Sigmoid colon (tissue), 7 donors: Measurements from ENCODE around the gene NEK2. TPM values are rescaled to one million over a fixed set of nuclear protein-coding genes. Genes with fewer than 3 reads are reported as not detected.
A peak's percentile ranks its signal among the peaks of the same experiment; 100 is the strongest.
"Not testable (repeated sequence)": the region's sequence is repeated elsewhere in the genome, so short reads cannot be mapped to it uniquely, and the experiment has no call there.

Experiments
- DNase-seq: peaks from one replicate; pipeline ENCODE4 v3.0.0-alpha.2; 2019
- H3K27ac ChIP-seq, 4 donors: fragments of 200-600 bp; sonication (generic); one replicate each; pipeline ENCODE4 v1.5.1; 2016 to 2019; ENCODE audit warnings: mild to moderate bottlenecking in 1 of 4
- H3K27me3 ChIP-seq, 3 donors: fragments of 200-600 bp; sonication (generic); one replicate each; pipeline ENCODE4 v1.5.1; 2019; ENCODE audit warnings: mild to moderate bottlenecking in 1 of 3
- H3K36me3 ChIP-seq, 4 donors: fragments of 200-600 bp; sonication (generic); one replicate each; pipeline ENCODE4 v1.5.1; 2016 to 2019
- H3K4me1 ChIP-seq, 4 donors: fragments of 200-600 bp; sonication (generic); one replicate each; pipeline ENCODE4 v1.5.1; 2017 to 2019
- H3K4me3 ChIP-seq, 4 donors: fragments of 200-600 bp; sonication (generic); one replicate each; pipeline ENCODE4 v1.5.1; 2017 to 2019; ENCODE audit warnings: mild to moderate bottlenecking in 2 of 4, moderate library complexity in 1 of 4
- H3K9me3 ChIP-seq, 4 donors: fragments of 200-600 bp in 3 of 4; sonication (generic) in 3 of 4; one replicate each; pipeline versions ENCODE4 v1.5.1 to v1.6.1; 2013 to 2019
- CTCF ChIP-seq, 4 experiments: fragments of 450-650 bp in 3 of 4; fragments of 200-600 bp in 1 of 4; IDR thresholded peaks; one replicate each; pipeline ENCODE4 v1.5.1; 2016 to 2019; ENCODE audit warnings: antibody characterized with exemption in 4 of 4, mild to moderate bottlenecking in 3 of 4, moderate library complexity in 2 of 4
- EP300 ChIP-seq, 4 donors: sonication (generic); formaldehyde crosslinking; IDR thresholded peaks; one replicate each; pipeline ENCODE4 v1.6.1; 2017; ENCODE audit warnings: antibody characterized with exemption in 4 of 4
- POLR2A ChIP-seq, 2 donors: fragments of 450-650 bp; IDR thresholded peaks; one replicate each; pipeline ENCODE4 v1.6.1; 2016; ENCODE audit warnings: antibody characterized with exemption in 2 of 2, mild to moderate bottlenecking in 2 of 2, moderate library complexity in 2 of 2
- POLR2AphosphoS5 ChIP-seq, 4 donors: sonication (generic); formaldehyde crosslinking; IDR thresholded peaks; one replicate each; pipeline ENCODE4 v1.6.1; 2017; ENCODE audit warnings: antibody characterized with exemption in 4 of 4
- whole genome bisulfite sequencing, 2 donors: extraction: QIAGEN DNeasy Blood & Tissue Kit; methylation state at CpG; one replicate each; pipeline ENCODE4 v1.1.7; 2013; 5-methylcytosine and 5-hydroxymethylcytosine counted together
- intact Hi-C: fragments of 100-400 bp; cut with DNase I; formaldehyde crosslinking; loops from one replicate; pipeline ENCODE4 v1.15.1; 2023
- polyA plus RNA-seq, 3 donors: library from polyadenylated mRNA; stranded (reverse); fragments of 200-250 nt; gene quantifications; one replicate each; pipeline ENCODE4 v1.2.3, GENCODE V29; 2013
- total RNA-seq, 4 donors: library from RNA; depleted of rRNA; stranded (reverse); fragments of >200 nt; gene quantifications; one replicate each; pipeline ENCODE4 v1.1.0, GENCODE V29; 2016
- donor health status: healthy with polysubstance abuse.
- donor health status: Bipolar disorder and iron deficiency.
- donor health status: healthy.

NEK2 gene
- total and polyA plus RNA-seq, 7 donors = 0.41 to 11.5 (median 1.9) TPM; not detected in 2

- 68 to 72% methylated on average over 17 of the region's 17 CpGs for WGBS, 2 donors
- H3K9me3 ChIP-seq = no peaks in the 10 kb centered on the region
- H3K4me3 ChIP-seq = no peak overlapping the region
- H3K4me1 ChIP-seq = peaks cover 0 to 29% (median 22%) of the 10 kb centered on the region in 4 donors
- peak overlapping the region in 1 of 4 donors; percentile 6 for H3K27ac ChIP-seq
- DNase-seq = no peak
- TF ChIP-seq CTCF (IDR thresholded peaks at IDR 0.05) (no peak), POLR2A (IDR thresholded peaks at IDR 0.05) (no peak), EP300 (IDR thresholded peaks at IDR 0.05) (no peak)
- intact Hi-C loops = no loop called here
- no peaks in the 10 kb centered on the region for H3K36me3 ChIP-seq
- no peaks in the 10 kb centered on the region for H3K27me3 ChIP-seq
These were observed 45.0 kb downstream of the NEK2 start for GRCh38 chr1:211630236-211631081.

GRCh38 chr1:211628417-211628816 lies 47.0 kb downstream of the NEK2 start:
- Histone ChIP-seq H3K27ac (no peak overlapping the region), H3K36me3 (no peaks in the 10 kb centered on the region), H3K27me3 (no peaks in the 10 kb centered on the region), H3K4me1 (peaks cover 0 to 27% (median 19%) of the 10 kb centered on the region in 4 donors), H3K4me3 (no peak overlapping the region), H3K9me3 (no peaks in the 10 kb centered on the region)
- DNase-seq = no peak
- TF ChIP-seq CTCF (IDR thresholded peaks at IDR 0.05) = no peak
- TF ChIP-seq POLR2A (IDR thresholded peaks at IDR 0.05) = no peak
- WGBS, 2 donors = 68 to 69% methylated on average over 4 of the region's 4 CpGs
- intact Hi-C loops = no loop called here

GRCh38 chr1:211627259-211627658 lies 48.2 kb downstream of the NEK2 start:
- intact Hi-C loops = no loop called here
- TF ChIP-seq CTCF (IDR thresholded peaks at IDR 0.05) (no peak), EP300 (IDR thresholded peaks at IDR 0.05) (no peak), POLR2A (IDR thresholded peaks at IDR 0.05) (no peak), POLR2AphosphoS5 (IDR thresholded peaks at IDR 0.05) (no peak)
- H3K9me3 ChIP-seq = no peaks in the 10 kb centered on the region
- no peak overlapping the region for H3K27ac ChIP-seq
- 89 to 94% methylated on average over 4 of the region's 4 CpGs for WGBS, 2 donors
- peaks cover 0 to 15% (median 7%) of the 10 kb centered on the region in 4 donors for H3K4me1 ChIP-seq
- no peaks in the 10 kb centered on the region for H3K27me3 ChIP-seq
- H3K4me3 ChIP-seq = no peak overlapping the region
- DNase-seq = no peak
- H3K36me3 ChIP-seq = no peaks in the 10 kb centered on the region

GRCh38 chr1:211625866-211626265 lies 49.6 kb downstream of the NEK2 start:
- H3K4me3 ChIP-seq, H3K36me3 ChIP-seq, intact Hi-C loops, H3K9me3 ChIP-seq, H3K27ac ChIP-seq, DNase-seq, H3K27me3 ChIP-seq: not testable (repeated sequence)
- H3K4me1 ChIP-seq = peaks cover 0 to 12% (median 5%) of the 10 kb centered on the region in 4 donors
- WGBS, 2 donors = 85 to 96% methylated on average over 6 of the region's 7 CpGs

GRCh38 chr1:211625040-211625439 lies 50.4 kb downstream of the NEK2 start:
- H3K36me3 ChIP-seq = no peaks in the 10 kb centered on the region
- H3K27me3 ChIP-seq = no peaks in the 10 kb centered on the region
- TF ChIP-seq CTCF (IDR thresholded peaks at IDR 0.05) (no peak), POLR2AphosphoS5 (IDR thresholded peaks at IDR 0.05) (no peak)
- WGBS, 2 donors = 68 to 72% methylated on average over 2 of the region's 2 CpGs
- no peak overlapping the region for H3K4me3 ChIP-seq
- H3K27ac ChIP-seq = no peak overlapping the region
- intact Hi-C loops = no loop called here
- DNase-seq = peak; percentile 65
- no peaks in the 10 kb centered on the region for H3K9me3 ChIP-seq
- peaks cover 0 to 9% (median 3%) of the 10 kb centered on the region in 4 donors for H3K4me1 ChIP-seq
